Measurements from ENCODE around the gene DUSP1. TPM values are rescaled to one million over a fixed set of nuclear protein-coding genes. Genes with fewer than 3 reads are reported as not detected.

Gene DUSP1
- total RNA-seq, 2 donors from 2014 or later: 61.7 to 102 TPM

DNA sequence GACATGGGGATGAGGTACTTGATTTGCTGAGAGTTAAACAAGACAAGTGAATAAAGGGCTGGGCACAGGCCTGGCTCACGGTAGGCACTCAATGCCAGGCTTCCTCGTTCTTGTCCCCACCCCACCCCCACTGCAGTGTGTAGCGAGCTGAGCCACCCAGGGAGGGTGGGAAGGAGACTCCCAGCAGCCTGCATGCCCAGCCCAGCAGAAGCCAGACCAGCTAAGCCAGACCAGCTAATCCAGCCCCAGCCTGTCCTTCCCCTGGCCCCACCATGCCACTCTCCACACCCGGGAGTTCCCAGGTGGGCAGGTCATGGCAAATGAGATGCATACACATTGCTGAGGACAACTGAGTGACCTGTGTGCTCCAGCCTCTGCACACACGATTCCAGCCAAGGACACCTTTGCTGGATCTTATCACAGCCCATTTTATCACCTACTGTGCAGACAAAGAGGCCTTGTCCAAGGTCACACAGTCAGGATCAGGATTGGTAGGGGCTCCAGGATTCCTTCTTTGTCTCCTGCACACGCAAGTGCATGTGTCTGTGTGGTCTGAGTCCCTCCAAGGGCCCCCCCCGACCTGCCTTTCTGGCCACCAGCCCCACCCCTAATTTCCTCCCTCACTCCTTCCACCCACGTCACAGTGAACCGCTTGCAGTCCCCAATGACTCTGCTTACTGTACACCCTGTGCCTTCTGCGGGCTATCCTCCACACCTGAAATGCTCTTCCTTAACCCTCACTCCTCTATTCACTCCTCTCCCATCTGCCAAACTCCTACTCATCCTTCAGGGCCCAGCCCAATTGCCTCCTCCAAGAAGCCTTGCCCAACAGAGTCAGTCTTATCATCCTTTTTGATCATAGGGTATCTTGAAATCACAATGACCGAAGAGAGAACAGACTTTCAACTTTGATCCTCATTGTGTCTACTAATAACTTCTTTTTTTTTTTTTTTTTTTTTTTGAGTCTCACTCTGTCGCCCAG, 26.6 kb downstream of the DUSP1 start:
- no peaks in the 10 kb centered on the region for H3K9me3 ChIP-seq
- no peaks in the 10 kb centered on the region for H3K4me1 ChIP-seq
- no peak overlapping the region for H3K4me3 ChIP-seq
- intact Hi-C loops (cut with DNase I): no loop called here
- peak overlapping the region in 1 of 2 donors; percentile 37 for H3K9ac ChIP-seq (ENCODE audit: low read depth in 2 of 2, low read length in 2 of 2)
- H3K27me3 ChIP-seq: no peaks in the 10 kb centered on the region
- TF ChIP-seq, protein P1, sequence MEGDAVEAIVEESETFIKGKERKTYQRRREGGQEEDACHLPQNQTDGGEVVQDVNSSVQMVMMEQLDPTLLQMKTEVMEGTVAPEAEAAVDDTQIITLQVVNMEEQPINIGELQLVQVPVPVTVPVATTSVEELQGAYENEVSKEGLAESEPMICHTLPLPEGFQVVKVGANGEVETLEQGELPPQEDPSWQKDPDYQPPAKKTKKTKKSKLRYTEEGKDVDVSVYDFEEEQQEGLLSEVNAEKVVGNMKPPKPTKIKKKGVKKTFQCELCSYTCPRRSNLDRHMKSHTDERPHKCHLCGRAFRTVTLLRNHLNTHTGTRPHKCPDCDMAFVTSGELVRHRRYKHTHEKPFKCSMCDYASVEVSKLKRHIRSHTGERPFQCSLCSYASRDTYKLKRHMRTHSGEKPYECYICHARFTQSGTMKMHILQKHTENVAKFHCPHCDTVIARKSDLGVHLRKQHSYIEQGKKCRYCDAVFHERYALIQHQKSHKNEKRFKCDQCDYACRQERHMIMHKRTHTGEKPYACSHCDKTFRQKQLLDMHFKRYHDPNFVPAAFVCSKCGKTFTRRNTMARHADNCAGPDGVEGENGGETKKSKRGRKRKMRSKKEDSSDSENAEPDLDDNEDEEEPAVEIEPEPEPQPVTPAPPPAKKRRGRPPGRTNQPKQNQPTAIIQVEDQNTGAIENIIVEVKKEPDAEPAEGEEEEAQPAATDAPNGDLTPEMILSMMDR (IDR thresholded peaks at IDR 0.05): no peak
- H3K27ac ChIP-seq: no peak overlapping the region
- H3K36me3 ChIP-seq: no peaks in the 10 kb centered on the region
- peak; percentile 75 for DNase-seq

DNA sequence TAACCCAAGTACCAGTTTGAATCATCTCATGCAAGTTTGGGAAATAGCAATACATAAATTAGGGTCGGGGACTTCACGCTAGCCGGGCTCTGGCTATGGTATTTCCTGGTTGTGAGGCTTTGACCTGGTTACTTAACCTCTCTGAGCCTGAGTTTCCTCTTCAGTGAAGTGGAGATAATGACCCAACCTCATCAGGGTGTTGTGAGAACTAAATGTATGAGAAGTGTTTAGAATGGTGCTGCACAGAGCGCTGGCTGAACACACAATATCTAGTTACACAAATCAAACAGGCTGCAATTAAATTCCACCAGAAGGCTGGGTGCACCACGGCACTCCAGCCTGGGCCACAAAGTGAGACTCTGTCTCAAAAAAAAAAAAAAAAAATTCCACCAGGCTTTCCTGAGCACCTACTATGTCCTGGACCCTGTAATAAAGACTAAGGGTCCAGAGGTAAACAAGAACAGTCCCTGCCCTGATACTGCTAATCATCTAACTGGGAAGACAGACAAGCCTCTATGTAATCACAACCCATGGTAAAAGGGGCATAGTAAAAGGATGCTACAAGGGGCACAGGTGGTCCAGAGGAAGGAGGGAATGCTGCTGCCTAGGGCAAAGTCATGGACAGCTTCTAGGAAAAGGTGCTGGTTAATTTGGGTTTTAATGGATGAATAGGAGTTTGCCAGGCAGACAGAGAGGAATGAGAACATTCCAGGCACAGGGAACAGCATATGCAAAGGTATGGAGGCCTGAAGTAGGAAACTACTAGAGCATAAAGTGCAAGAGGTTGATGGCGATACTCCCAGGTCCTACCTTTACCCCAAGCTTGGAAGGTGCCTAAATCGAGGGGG, 27.7 kb downstream of the DUSP1 start:
- H3K27ac ChIP-seq: no peak overlapping the region
- H3K36me3 ChIP-seq: no peaks in the 10 kb centered on the region
- H3K27me3 ChIP-seq: no peaks in the 10 kb centered on the region
- no peaks in the 10 kb centered on the region for H3K9me3 ChIP-seq
- H3K4me3 ChIP-seq: no peak overlapping the region
- TF ChIP-seq, protein P1 (IDR thresholded peaks at IDR 0.05): no peak
- intact Hi-C loops (cut with DNase I): no loop called here
- DNase-seq: no peak
- H3K9ac ChIP-seq (ENCODE audit: low read depth in 2 of 2, low read length in 2 of 2): no peak overlapping the region
- no peaks in the 10 kb centered on the region for H3K4me1 ChIP-seq

DNA sequence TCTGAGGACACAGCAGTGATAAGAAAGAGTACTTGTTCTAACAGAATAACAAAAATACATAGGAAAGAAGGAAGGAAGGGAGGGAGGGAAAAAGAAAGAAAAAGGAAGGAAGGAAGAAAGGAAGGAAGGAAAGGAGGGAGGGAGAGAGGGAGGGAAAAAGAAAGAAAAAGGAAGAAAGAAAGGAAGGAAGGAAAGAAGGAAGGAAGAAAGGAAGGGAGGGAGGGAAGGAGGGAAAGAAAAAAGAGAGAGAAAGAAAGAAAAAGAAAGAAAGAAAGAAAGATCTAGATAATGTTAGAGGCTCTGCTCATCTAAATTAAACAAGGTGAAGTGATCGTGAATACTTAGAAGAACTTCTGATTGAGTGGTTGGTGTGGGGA, 29.8 kb downstream of the DUSP1 start:
- H3K4me3 ChIP-seq: no peak overlapping the region
- no peaks in the 10 kb centered on the region for H3K27me3 ChIP-seq
- H3K9ac ChIP-seq (ENCODE audit: low read depth in 2 of 2, low read length in 2 of 2): peak overlapping the region in 1 of 2 donors; percentile 53
- no peaks in the 10 kb centered on the region for H3K9me3 ChIP-seq
- TF ChIP-seq, protein P1 (IDR thresholded peaks at IDR 0.05): no peak
- DNase-seq: no peak
- H3K36me3 ChIP-seq: no peaks in the 10 kb centered on the region
- H3K27ac ChIP-seq: peak overlapping the region; percentile 45
- intact Hi-C loops (cut with DNase I): no loop called here
- no peaks in the 10 kb centered on the region for H3K4me1 ChIP-seq

DNA sequence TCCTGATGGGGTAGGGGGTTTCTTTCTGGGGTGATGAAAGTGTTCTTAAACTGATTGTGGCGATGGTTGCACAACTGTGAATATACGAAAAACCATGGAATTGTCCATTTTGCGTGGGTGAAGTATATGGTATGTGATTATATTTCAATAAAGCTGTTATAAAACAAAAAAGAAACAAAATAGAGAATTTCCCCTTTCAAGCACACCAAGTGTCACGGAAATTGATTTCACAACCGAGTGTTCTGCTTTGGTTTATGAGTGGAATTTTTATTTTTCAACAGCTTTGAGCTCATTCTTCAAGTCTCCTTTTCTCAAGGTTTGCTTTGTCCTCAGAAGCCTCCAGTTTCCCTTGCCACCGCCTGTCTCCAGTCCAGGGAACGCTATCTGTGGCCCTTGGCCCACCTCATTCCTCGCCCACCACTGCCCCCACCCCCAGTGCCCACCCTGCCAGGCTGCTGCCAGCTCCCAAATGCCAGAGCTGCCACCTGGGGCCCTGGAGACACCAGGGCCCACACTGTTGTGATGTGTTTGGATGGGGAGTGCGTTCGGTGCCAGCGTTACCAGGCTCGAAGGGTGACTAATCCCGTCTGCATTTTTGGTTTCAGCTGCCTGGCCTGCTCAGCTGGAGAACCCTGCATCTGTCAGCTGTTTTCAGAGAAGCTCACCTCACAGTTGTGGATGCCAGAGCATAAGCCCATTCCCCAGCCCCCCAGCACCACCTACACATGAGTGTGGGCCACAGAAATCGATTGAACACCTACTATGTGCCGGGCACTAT, 30.4 kb downstream of the DUSP1 start:
- Histone ChIP-seq H3K36me3 (no peaks in the 10 kb centered on the region), H3K9me3 (no peaks in the 10 kb centered on the region), H3K4me3 (no peak overlapping the region), H3K4me1 (no peaks in the 10 kb centered on the region), H3K27ac (peak overlapping the region; percentile 45), H3K9ac (ENCODE audit: low read depth in 2 of 2, low read length in 2 of 2) (no peak overlapping the region), H3K27me3 (no peaks in the 10 kb centered on the region)
- no peak for DNase-seq
- intact Hi-C loops (cut with DNase I): no loop called here
- TF ChIP-seq, protein P1 (IDR thresholded peaks at IDR 0.05): no peak

DNA sequence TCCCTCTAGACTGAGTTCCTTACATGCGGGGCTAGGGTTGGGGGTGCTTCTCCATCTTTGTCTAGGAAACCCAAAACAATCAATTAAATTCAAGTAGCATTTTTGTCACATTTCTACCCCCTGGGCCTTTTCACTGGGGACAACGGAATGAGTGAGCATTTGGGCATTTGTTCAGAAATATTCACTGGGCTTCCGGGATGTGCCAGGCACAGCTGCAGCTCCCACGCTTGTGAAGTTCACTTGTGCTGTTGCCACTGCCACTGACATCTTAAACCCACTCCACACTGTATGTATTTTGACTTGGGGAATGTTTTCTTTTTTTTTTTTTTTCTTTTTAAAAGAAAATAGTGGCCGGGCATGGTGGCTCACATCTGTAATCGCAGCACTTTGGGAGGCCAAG, 31.6 kb downstream of the DUSP1 start:
- Histone ChIP-seq H3K9ac (ENCODE audit: low read depth in 2 of 2, low read length in 2 of 2) (no peak overlapping the region), H3K27ac (no peak overlapping the region), H3K9me3 (no peaks in the 10 kb centered on the region), H3K4me1 (no peaks in the 10 kb centered on the region), H3K36me3 (no peaks in the 10 kb centered on the region), H3K4me3 (no peak overlapping the region), H3K27me3 (no peaks in the 10 kb centered on the region)
- TF ChIP-seq, protein P1 (IDR thresholded peaks at IDR 0.05): no peak
- intact Hi-C loops (cut with DNase I): no loop called here
- DNase-seq: no peak
